GM19397 (cell line): ENCODE data around the gene ASCL5.
A peak's percentile ranks its signal among the peaks of the same experiment; 100 is the strongest.

ENCODE experiments used
- ATAC-seq: cut with Tn5 transposase; IDR thresholded peaks from one replicate; pipeline ENCODE4 v1.9.1; 2021; ENCODE audit warnings: mild to moderate bottlenecking, moderate library complexity; ENCODE audit not compliant: unreplicated experiment

ASCL5 gene

DNA sequence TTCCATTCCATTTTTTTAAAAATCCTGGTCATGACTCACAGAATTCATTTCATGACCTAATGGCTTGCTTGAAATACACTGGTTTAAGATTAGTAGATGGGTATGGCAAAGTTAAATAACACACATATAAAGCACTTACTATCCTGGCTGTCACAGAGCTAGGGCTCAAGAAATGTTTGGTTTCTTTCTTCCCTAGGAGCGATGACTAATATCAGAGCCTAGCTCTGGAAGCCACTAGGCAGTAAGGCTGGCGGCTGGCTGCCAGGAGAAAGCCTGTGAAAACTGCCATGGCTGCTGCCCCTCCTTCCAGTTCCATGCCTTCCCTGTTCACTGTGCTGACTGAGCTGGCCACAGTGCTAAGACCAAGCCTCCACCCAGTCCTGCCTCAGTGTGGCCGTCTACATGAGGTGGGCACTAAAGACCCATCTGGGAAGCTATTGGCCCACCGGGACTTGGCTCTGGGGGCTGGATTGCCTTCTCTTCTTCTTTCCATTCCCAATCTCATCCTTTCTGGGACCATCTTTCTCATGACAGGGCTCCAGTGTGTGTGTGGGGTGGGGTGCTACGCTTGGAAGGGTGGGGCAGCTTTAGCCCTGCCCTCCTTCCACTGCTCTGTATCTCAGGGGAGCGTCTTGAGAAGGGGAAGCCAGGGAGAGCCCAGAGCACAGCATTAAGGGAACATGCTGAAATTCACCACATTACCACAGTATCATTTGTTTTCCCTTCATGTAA lies 10.8 kb upstream of the ASCL5 start:
- ATAC-seq: no peak

DNA sequence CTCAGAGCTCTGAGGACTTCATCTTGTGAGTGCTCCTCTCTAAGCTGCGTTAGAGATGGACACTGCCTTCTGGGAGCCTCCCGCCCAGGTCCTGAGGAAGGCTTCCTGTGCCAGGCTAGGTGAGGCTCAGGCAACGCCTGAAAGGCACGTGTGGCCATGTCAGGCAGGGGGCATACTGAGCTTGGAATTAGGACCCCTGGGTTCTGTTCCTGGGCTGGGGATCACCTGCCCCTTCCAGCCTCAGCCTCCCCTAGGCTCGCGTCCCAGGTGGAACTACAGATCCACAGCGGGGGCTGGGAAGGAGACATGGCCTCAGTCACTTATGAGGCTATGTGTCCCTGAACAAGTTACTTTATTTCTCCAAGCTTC lies 10.0 kb upstream of the ASCL5 start:
- ATAC-seq: no peak

DNA sequence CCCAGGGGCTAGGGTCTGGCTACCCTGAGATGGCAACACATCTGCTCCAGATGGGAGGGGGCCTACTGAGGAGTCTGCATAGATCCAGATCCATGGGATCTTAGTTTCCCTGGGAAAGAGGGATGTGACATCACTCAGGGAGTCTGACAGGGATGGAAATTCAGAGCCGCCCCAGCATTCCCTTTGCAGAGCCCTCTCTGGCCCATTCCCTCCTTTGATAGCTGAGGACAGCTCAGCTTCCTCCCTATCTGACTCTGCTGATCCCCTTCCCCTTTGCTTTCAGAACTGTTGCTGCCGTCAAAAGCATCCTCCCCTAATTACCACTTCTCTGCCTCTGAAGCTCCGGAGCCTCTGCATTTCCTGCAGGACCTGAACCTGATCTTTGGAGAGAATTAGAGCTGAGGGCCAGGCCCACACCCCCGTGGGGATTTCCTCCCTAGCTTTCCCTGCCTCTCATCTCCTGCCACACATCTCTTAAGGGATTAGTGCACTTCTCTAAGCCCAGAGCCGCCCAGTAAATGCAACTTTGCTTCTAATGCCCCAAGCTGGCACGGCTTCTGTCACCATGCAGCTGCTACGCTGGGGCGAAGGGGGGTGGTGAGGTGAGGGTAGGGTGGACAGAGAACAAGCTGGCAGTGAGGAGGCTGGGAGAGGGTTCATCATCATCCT lies 9.5 kb upstream of the ASCL5 start:
- no peak for ATAC-seq

DNA sequence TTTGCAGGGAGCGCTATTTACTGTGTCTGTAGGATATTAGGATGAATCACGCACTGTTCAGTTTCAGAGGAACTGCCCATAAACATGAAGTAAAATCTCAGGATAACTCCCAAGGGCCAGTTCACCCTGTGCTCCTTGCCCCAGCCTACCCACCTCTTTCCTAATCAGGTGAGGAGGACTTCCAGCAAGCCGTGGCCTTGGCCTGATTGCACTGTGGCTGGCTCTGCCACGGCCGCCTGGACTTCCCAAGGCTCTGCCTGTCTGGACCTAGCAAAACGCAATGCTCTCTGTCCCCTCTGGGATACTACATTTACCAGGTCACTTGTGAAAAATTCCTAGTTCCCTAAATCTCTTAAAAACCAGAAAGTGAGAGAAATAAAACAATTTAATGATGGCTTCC lies 7.4 kb upstream of the ASCL5 start:
- no peak for ATAC-seq

DNA sequence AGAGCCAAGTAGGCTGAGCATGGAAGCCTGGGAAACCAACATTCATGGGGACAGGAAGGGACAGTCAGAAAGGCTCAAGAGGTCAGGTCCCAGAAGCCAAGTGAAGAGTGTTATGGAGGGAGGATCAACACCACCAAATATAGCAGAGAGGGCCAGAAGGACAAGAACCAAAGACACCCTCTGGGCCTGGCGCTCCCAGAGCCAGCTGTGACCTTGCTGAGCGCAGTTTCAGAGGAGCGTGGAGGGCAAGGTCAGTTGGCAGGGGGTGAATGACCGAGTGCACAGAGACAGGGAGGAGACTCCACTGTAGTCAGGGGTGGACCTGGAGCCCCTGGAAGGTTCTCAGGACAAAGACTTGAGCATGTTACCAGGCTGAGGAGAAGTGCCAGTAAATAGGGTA lies 4.4 kb upstream of the ASCL5 start:
- ATAC-seq: no peak

DNA sequence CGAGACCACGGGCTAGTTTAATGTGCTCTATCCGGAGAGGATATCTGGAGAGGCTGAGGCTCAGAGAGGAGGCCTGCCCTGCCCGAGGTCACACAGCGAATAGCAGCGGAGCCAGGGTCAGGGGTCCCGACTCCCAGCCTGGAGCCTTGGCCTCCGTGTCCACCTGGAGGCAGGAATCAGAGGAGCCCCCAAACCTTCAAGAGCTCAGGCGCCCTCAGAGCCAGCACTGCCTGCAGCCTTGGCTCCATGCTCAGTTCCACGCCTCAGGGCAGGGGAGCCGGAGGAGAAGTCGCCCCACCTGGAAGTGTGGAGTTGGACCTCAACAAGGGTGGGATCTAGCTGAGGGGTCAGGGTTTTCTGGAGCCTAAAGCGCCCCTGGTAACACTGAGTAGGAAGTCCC lies 2.0 kb upstream of the ASCL5 start:
- ATAC-seq: no peak

DNA sequence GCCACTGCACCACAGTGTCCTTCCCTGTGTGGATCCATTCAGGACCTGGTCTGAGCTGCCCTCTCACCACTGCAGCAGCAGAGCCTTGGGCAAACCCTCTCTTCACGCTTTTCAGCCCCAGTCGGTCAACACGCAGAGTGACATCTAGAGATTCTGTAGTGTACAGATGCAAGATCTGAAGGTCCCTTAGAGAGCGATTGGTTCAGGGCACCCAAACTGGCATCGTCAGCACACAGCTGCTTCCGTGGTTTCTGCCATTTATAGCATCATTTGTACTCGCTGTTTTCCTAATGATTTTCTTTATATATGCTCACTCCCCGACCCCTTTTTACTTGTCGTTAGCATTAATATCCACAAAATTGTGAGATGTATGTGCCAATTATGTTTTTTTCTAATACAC lies 1.5 kb upstream of the ASCL5 start:
- ATAC-seq: no peak

DNA sequence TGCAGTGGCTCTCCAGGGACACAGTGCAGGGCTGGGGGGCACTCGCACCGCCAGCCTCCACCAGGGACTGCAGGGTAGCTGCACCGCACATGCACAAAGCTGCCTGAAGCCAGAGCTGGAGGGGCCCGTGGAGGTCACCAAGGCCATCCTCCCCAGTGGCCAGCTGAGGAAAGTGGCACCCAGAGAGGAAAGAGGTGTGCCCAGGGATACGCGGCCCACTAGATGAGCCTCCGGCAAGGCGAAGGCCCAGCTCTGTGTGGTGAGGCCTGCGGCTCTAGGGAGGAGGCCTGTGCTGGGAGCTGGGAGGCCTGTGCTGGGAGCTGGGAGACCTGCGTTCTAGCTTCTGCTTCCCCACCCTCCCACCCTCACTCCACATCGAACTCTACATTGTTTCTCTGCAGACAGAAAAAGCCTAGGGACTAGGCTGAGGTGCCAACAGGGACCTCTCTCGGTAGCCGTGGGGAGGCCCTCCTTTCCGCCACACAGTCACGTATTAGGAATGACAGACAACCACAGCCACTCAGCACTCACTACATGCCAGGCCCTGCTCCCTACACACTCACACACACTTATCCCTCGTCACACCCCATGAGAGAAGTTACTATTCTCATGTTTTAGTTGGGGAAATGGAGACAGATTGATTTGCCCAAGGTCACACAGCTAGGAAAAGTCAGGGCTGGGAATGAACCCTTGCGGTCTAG lies 921 bp upstream of the ASCL5 start:
- no peak for ATAC-seq

DNA sequence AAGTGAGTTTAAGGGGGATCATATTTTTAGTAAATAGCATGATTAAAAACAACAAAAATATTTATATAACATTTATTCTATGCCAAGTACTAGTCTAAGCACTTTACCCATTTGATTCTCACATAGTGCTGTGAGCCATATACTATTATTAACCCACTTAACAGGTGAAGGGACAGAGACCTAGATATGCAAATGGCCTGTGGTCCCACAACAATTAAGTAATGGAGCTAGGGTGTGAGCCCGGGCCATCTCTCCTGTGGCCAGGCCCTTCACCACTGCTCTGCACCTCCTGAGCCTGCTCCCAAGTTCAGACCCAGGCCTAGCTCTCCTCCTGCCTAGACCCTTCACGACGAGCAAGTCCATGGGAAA lies 537 bp downstream of the ASCL5 start:
- no peak for ATAC-seq

DNA sequence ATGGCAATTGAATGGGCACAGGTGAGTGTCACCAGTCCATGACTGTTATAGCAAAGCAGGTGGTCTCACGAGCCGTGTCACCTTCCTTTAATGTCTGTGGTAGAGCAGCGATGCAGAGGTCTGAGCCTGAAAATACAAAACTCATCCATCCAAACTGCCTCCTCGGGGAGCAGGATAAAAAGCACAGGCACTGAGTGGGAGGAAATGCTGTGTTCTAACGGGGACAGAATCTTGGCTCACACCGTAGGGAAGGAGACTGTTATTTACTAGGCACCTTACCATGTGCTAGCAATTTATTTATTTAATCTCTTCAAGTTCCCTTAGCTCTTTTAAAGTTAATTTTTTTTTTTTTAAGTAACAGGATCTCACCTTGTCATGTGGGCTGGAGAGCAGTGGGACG lies 1.2 kb downstream of the ASCL5 start:
- no peak for ATAC-seq

DNA sequence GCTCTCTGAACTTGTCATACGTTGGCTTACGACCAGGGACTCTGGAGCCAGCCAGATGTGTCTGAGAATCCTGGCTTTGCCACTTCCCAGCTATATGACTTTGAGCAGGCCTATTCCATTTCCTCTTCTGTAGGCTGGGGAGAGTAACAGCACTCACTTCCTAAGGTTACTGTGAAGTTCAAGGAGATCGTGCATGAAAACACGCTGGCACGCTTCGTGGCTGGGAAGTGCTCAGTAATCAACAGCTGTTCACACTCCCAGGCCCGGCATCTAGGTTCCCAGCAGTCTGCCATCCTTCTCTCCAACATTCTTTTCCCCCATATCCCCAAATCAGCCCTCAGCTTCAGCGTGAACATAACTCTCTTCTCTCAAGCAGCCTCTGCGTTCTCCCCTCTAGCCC lies 2.0 kb downstream of the ASCL5 start:
- ATAC-seq: no peak

DNA sequence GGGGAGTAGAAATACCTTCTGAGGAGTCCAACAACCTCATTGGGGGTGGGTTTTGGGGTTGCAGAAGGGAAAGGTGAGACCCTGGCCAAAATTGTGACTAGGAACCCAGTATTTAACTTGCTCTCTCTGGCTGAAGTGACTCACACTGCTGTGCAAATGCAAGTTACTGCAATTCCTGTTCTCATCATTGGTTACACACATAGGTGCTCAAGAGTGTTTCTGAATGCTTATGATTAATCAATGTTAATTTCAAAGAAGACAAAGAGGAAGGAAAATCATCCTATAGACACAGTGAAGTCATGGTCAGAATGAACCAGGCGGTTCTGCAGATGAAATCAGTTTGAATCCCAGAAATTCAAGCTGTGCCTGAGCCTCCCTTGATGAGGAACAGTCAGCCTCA lies 3.1 kb downstream of the ASCL5 start:
- no peak for ATAC-seq

DNA sequence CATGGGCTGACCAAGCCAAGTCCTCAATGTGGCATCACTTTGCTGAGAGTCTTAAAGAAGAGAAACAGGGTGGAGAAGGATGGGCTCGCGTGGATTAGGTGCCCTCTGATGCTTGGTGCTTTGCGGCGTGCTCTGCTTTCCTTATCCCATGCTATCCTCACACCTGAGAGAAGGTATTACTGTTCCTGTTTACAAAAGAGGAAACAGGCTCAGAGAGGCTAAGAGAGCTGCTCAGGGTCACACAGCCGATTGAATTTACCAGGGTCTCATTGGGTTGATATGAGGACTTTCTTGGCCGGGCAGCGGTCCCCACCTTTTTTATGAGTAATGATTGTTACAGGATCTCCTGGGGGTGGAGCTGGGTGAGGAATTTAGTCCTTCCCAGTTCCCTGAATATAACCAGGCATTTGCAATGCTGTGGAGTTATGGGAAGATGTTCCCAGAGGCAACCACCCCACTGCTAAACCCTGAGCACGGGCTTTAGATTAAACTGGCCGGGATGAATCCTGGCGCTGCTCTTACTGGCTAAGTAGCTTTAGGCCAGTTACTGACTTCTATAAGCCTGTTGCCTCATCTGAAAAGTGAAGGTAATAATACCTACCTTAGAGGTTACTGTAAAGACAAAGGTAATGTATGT lies 4.5 kb downstream of the ASCL5 start:
- ATAC-seq: no peak

DNA sequence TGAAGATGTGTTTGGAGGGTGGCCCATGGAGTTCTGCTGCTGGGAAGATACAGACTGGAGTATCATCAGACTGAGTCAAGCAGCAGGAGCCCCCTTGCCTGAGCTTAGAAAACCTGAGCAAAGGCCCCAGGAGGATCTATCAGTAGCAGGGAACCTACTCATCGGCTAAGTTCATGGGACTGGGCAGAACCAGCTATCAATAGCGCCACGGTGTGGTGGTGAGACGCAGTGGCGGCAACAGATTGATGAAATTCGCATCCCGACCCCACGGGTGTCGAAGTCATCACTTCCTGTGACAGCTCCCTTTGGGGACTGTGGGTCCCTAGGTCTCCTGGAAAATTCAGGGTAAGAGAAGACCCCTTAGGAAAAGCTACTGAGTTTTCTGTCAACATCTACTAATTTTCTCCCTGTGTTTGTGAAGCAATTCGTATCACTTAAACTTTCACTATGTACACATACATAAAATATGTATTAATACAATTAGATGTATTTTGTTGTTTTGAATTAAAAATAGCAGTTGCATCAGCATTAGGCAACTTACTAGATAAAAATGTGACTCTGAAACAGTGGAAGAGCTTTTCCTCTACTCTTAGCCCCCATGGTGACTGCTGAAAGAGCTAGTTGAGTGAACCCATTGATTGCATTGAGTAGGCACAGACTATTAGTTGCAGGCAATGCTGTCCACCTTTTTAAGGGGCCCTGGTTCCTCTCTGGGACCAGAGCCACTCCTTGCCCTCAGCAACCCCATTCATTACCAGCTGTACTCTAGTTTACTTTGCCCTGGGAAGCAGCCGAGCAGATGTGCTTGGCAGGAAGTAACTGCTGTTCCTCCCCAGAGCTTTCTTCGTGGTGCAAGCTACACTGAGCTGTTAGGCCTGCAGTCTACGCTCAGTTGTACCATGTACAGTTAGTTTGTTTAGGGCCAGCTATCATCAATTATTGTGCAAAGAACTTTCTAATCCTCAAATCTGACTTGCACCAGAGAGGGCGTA lies 7.5 kb downstream of the ASCL5 start:
- no peak for ATAC-seq

DNA sequence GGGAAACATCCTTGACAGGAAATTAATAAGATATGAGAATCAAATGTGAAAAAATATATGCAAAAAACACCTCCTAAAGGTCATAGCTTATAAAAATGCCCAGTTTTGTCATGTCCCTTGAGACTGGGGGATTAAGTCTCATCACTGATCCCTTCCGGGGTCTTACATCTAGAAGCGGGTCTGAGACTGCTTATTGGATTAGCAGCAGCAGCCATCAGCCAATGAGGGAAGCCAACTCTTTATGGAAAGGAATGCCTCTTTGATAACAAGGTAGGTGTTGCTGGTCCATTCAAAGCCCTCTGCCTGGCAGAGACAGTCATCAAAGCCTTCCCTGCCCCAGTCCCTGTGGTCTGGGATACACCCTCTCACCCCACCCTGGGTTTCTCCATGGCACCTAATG lies 10.9 kb downstream of the ASCL5 start:
- ATAC-seq: no peak

DNA sequence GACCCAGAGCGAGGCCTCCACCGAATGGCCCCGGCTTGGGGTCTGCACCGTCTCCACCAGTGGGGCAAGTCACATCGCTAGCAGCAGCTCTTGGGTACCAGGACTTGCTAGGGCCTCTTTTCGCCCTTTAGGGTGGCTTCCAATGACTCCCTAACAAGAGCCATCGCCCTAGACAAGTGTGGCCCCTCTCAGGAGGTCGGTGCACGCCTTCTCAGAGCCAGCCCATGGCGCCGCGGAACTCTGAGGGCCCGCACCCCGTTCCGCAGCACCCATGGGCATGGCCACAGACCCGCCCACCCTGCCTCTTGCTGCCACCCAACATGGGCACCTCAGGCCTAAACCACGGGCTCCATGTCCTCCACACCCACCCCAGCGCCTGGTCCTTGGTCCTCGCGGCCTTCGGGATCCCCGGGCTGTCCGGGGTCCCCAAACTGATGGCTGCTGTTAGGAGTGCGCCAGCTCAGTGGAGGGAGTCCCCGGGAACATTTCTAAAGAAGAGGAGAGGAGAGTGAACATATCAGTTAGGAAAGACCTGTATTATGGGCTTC lies 11.5 kb downstream of the ASCL5 start:
- no peak for ATAC-seq

DNA sequence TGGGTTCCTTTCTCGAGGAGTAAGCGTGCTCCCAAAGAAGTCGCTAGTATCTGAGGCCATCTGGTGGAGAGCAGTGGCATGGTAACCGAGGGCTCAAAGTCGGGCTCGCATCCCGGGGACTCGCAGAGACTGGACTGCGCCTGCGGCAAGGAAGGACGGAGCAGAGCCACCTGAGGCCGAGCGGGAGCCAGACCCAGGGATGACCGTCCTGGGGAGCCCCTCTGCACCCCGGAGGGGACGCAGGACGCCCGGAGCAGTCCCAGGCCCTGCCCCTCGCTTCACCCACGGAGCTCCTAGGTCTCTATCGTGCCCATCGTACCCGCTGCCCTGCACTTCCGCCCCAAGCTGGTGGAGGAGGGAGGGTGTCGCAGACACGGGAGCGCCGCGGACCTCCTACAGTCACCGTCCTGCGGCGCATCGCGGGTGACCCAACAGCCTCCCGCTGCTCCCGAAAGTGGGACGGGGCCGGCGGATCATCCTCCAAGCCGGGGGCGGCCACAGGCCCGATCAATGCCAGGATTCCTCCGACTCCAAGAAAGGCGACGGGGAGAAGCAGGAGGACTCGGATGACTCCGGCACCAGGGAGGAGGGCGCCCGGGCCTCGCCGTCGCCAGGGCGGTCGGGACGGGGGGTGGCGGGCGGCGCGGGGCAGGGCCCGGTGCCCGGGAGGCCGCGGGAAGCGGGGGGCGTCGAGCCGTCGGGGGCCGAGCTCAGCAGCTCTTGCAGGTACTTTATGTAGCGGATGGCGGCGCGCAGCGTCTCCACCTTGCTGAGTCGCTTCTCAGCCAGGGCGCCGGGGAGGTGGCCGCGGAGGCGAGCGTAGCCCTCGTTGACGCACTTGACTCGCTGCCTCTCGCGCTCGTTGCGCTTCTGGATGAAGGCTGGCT lies 12.5 kb downstream of the ASCL5 start:
- peak; percentile 82 for ATAC-seq

DNA sequence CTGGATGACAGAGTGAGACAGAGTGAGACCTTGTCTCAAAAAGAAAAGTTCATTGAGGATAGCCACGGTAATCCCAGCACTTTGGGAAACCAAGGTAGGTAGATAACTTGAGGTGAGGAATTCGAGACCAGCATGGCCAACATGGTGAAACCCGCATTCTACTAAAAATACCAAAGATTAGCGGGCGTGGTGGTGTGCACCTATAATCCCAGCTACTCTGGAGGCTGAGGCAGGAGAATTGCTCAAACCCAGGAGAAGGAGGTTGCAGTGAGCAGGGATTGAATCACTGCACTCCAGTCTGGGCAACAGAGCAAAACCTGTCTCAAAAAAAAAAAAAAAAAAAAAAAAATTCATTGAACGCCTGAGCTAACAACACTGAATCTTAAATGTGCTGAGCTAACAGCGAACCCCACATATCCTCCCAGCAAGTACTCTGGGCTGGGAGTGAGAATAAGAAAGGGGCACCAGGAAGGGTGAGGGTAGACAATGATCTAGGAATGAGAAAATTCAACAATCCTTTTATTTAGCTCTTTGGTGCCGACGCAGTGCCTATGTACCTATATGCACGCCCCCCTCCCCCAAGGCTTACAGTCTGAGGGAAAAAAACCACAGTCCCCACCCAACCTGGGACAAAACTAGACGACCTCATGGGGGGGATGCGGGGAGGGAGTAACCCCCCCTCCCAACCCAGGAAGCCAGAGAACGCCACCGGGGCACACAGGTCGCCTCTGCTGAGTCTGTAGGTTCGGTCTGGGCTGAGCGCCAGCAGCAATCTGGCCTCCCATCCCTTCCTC lies 13.3 kb downstream of the ASCL5 start:
- no peak for ATAC-seq

DNA sequence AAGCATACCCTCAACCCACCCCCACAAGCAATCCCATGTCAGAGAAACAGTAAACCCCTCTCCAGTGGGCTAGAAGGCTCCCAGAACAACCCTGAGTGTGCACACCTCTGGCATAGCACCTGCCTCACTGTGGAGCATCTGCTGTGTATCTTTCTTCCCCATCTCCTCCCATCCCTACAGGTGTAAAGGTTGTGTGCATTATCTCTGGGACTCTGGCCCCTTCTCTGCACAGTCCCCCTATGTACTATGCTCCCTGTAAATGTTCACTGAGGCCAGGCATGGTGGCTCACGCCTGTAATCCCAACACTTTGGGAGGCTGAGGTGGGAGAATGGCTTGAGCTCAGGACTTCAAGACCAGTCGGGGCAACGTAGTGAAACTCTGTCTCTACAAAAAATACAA lies 14.1 kb downstream of the ASCL5 start:
- no peak for ATAC-seq
